K562 (cell line): ENCODE results near the gene PRRT1. TPM values are rescaled to one million over a fixed set of nuclear protein-coding genes. Genes with fewer than 3 reads are reported as not detected.

ENCODE experiments used
- ATF7 ChIP-seq: fragments of 450-650 bp; IDR thresholded peaks from 2 replicates; pipeline ENCODE4 v1.7.1; 2014; ENCODE audit warnings: mild to moderate bottlenecking, moderate library complexity
- CC2D1A ChIP-seq: fragments of 450-650 bp; IDR thresholded peaks from 2 replicates; pipeline ENCODE4 v1.6.1; 2017; ENCODE audit warnings: mild to moderate bottlenecking
- GATAD2A ChIP-seq: fragments of 450-650 bp; IDR thresholded peaks from 2 replicates; pipeline ENCODE4 v1.6.1; 2017
- SMARCA4 ChIP-seq: fragments of 450-650 bp; IDR thresholded peaks from 2 replicates; pipeline ENCODE4 v1.6.1; 2016
- SP1 ChIP-seq: sonication (generic); formaldehyde crosslinking; IDR thresholded peaks from 2 replicates; pipeline ENCODE4 v1.8.1; 2022; ENCODE audit warnings: mild to moderate bottlenecking, missing genetic modification reagents
- ZNF3 ChIP-seq: fragments of 250-450 bp; sonication (Bioruptor Pico); IDR thresholded peaks from 2 replicates; pipeline ENCODE4 v1.5.0; 2021; ENCODE audit warnings: mild to moderate bottlenecking, moderate library complexity
- polyA plus RNA-seq, 8 experiments: library from polyadenylated mRNA; depleted of rRNA in 4 of 8; stranded (reverse) in 5 of 8; unstranded in 3 of 8; fragments of >200 nt; fragmentation: Nextera tagmentation in 2 of 8; fragmentation: Illumina TruSeq in 1 of 8; extraction: Ambion mirVana in 2 of 8; extraction: Trizol in 1 of 8; gene quantifications; 2 replicates each; pipeline versions ENCODE4 v1.2.1 to v1.2.3, GENCODE V29; 2011 to 2014; ENCODE audit warnings: inconsistent platforms in 1 of 8, missing spikeins in 1 of 8
- total RNA-seq, 7 experiments: library from RNA; depleted of rRNA in 6 of 7; stranded (reverse); fragments of >200 nt in 6 of 7; fragmentation: Illumina TruSeq in 2 of 7; extraction: Trizol in 2 of 7; gene quantifications; 2 replicates each; pipeline versions ENCODE4 v1.2.1 to v1.2.3, GENCODE V29; 2011 to 2021; ENCODE audit warnings: low replicate concordance in 1 of 7
- TF ChIP-seq, protein P1 (sequence below): sonication (generic); formaldehyde crosslinking; IDR thresholded peaks from 2 replicates; pipeline ENCODE4 v1.8.0; 2022; ENCODE audit warnings: mild to moderate bottlenecking, missing genetic modification reagents, borderline replicate concordance
- TF ChIP-seq, protein P2 (sequence below): sonication (generic); formaldehyde crosslinking; IDR thresholded peaks from 2 replicates; pipeline ENCODE4 v1.8.0; 2022; ENCODE audit warnings: missing genetic modification reagents, mild to moderate bottlenecking, borderline replicate concordance
- TF ChIP-seq, protein P3 (sequence below): sonication (generic); formaldehyde crosslinking; IDR thresholded peaks from 2 replicates; pipeline ENCODE4 v1.8.0; 2022; ENCODE audit warnings: mild to moderate bottlenecking, missing genetic modification reagents
- TF ChIP-seq, protein P4 (sequence below): IDR thresholded peaks from 2 replicates; pipeline ENCODE4 v1.6.1; 2011; ENCODE audit warnings: borderline replicate concordance, low read depth, mild to moderate bottlenecking, moderate library complexity, low read length; ENCODE audit not compliant: insufficient read depth, poor library complexity, severe bottlenecking

Gene PRRT1
- total and polyA plus RNA-seq, 9 of the 15 experiments (the other 6 are each of a cell fraction or from before 2014, with no cell fraction given): 0.14 to 3.5 (median 0.41) TPM

DNA sequence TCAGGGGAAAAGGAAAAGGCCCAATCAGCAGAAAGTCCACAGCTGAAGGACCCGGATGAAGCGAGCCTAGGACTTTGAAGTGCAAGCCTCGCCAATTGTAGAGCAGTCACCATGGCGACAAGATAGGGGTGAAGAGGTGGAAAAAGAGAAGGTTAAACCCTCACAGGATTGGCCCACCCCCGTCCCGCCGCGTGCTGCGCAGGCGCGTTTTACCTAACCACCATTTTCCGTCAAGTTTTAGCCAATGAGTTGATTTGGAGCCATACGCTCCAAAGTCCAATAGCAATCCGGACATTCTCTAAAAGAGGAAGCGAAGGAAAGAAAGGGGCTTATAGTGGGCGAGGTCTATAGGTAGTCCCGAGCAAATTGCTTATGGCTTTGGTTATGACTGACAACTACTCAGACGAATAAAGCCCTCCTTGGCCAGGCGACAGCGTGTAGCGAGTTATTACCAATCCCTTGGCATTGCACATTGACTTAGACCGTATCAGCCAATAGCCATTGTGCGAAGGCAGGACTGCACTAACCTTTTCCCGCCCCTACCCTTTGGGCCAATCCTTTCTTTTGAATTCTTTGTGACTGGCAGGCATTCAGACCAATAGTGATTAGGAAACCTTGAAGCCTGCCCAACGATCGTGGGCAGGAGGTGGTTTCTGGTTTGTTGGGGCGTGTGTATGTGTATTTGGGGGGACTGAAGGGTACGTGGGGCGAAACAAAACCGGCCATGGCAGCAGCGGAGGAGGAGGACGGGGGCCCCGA, 26.2 kb upstream of the PRRT1 start, which contains the start of gene RNF5 (continued):
- TF ChIP-seq, protein P1, sequence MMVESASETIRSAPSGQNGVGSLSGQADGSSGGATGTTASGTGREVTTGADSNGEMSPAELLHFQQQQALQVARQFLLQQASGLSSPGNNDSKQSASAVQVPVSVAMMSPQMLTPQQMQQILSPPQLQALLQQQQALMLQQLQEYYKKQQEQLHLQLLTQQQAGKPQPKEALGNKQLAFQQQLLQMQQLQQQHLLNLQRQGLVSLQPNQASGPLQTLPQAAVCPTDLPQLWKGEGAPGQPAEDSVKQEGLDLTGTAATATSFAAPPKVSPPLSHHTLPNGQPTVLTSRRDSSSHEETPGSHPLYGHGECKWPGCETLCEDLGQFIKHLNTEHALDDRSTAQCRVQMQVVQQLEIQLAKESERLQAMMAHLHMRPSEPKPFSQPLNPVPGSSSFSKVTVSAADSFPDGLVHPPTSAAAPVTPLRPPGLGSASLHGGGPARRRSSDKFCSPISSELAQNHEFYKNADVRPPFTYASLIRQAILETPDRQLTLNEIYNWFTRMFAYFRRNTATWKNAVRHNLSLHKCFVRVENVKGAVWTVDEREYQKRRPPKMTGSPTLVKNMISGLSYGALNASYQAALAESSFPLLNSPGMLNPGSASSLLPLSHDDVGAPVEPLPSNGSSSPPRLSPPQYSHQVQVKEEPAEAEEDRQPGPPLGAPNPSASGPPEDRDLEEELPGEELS (CRISPR knock-in tag): no peak
- TF ChIP-seq ATF7: peak; percentile 76
- TF ChIP-seq, protein P2, sequence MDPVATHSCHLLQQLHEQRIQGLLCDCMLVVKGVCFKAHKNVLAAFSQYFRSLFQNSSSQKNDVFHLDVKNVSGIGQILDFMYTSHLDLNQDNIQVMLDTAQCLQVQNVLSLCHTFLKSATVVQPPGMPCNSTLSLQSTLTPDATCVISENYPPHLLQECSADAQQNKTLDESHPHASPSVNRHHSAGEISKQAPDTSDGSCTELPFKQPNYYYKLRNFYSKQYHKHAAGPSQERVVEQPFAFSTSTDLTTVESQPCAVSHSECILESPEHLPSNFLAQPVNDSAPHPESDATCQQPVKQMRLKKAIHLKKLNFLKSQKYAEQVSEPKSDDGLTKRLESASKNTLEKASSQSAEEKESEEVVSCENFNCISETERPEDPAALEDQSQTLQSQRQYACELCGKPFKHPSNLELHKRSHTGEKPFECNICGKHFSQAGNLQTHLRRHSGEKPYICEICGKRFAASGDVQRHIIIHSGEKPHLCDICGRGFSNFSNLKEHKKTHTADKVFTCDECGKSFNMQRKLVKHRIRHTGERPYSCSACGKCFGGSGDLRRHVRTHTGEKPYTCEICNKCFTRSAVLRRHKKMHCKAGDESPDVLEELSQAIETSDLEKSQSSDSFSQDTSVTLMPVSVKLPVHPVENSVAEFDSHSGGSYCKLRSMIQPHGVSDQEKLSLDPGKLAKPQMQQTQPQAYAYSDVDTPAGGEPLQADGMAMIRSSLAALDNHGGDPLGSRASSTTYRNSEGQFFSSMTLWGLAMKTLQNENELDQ: no peak
- TF ChIP-seq SP1 (CRISPR knock-in tag): peak; percentile 81
- TF ChIP-seq CC2D1A: no peak
- TF ChIP-seq, protein P3, sequence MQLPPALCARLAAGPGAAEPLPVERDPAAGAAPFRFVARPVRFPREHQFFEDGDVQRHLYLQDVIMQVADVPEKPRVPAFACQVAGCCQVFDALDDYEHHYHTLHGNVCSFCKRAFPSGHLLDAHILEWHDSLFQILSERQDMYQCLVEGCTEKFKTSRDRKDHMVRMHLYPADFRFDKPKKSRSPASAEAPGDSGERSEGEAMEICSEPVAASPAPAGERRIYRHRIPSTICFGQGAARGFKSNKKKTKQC (CRISPR knock-in tag): no peak
- no peak for TF ChIP-seq ZNF3 (CRISPR knock-in tag)
- no peak for TF ChIP-seq SMARCA4
- TF ChIP-seq, protein P4, sequence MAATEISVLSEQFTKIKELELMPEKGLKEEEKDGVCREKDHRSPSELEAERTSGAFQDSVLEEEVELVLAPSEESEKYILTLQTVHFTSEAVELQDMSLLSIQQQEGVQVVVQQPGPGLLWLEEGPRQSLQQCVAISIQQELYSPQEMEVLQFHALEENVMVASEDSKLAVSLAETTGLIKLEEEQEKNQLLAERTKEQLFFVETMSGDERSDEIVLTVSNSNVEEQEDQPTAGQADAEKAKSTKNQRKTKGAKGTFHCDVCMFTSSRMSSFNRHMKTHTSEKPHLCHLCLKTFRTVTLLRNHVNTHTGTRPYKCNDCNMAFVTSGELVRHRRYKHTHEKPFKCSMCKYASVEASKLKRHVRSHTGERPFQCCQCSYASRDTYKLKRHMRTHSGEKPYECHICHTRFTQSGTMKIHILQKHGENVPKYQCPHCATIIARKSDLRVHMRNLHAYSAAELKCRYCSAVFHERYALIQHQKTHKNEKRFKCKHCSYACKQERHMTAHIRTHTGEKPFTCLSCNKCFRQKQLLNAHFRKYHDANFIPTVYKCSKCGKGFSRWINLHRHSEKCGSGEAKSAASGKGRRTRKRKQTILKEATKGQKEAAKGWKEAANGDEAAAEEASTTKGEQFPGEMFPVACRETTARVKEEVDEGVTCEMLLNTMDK: no peak
- no peak for TF ChIP-seq GATAD2A
